HEK293T (cell line): Measurements from ENCODE around the gene ING4.

Experiments used
- CTCF ChIA-PET: fragments of 350-600 bp; formaldehyde crosslinking; extraction: SDS; loops from one replicate; lab custom pipeline; 2021; ENCODE audit warnings: antibody characterized with exemption, inconsistent platforms; lab: Yijun Ruan, JAX
- POLR2A ChIA-PET: fragments of 350-600 bp; formaldehyde crosslinking; extraction: SDS; loops from one replicate; lab custom pipeline; 2020; ENCODE audit warnings: antibody characterized with exemption, inconsistent platforms; lab: Yijun Ruan, JAX
- DNase-seq: peaks from one replicate; pipeline ENCODE4 v3.0.0; 2012; ENCODE audit warnings: mixed read lengths; ENCODE audit errors: extremely low spot score
- ARNT ChIP-seq: fragments of 450-650 bp; IDR thresholded peaks from 2 replicates; pipeline ENCODE4 v1.6.1; 2017; ENCODE audit warnings: mild to moderate bottlenecking
- BHLHE40 ChIP-seq: fragments of 450-650 bp; IDR thresholded peaks from 2 replicates; pipeline ENCODE4 v1.6.1; 2016; ENCODE audit warnings: mild to moderate bottlenecking, moderate library complexity, borderline replicate concordance
- CTBP1 ChIP-seq: fragments of 450-650 bp; IDR thresholded peaks from 2 replicates; pipeline ENCODE4 v1.6.1; 2016; ENCODE audit warnings: borderline replicate concordance
- ELF4 ChIP-seq: fragments of 450-650 bp; IDR thresholded peaks from 2 replicates; pipeline ENCODE4 v1.6.1; 2017; ENCODE audit warnings: antibody characterized with exemption
- FOXA1 ChIP-seq: fragments of 450-650 bp; IDR thresholded peaks from 2 replicates; pipeline ENCODE4 v1.6.1; 2016; ENCODE audit warnings: mild to moderate bottlenecking
- FOXK2 ChIP-seq: fragments of 450-650 bp; IDR thresholded peaks from 2 replicates; pipeline ENCODE4 v1.6.1; 2016; ENCODE audit warnings: mild to moderate bottlenecking
- FOXM1 ChIP-seq: fragments of 450-650 bp; IDR thresholded peaks from 2 replicates; pipeline ENCODE4 v1.6.1; 2017; ENCODE audit warnings: mild to moderate bottlenecking, borderline replicate concordance
- HDGF ChIP-seq: fragments of 450-650 bp; IDR thresholded peaks from 2 replicates; pipeline ENCODE4 v1.6.1; 2017; ENCODE audit warnings: antibody characterized with exemption, borderline replicate concordance
- L3MBTL2 ChIP-seq: fragments of 450-650 bp; conservative IDR thresholded peaks from 2 replicates; pipeline ENCODE4 v1.6.1; 2016; ENCODE audit warnings: mild to moderate bottlenecking
- LEF1 ChIP-seq: fragments of 450-650 bp; IDR thresholded peaks from 2 replicates; pipeline ENCODE4 v1.6.1; 2017; ENCODE audit warnings: mild to moderate bottlenecking, borderline replicate concordance
- NFRKB ChIP-seq: fragments of 450-650 bp; IDR thresholded peaks from 2 replicates; pipeline ENCODE4 v1.6.1; 2016; ENCODE audit warnings: mild to moderate bottlenecking, moderate library complexity
- SP1 ChIP-seq: fragments of 450-650 bp; IDR thresholded peaks from 2 replicates; pipeline ENCODE4 v1.6.1; 2017
- SUZ12 ChIP-seq: fragments of 450-650 bp; IDR thresholded peaks from 2 replicates; pipeline ENCODE4 v1.6.1; 2016; ENCODE audit warnings: mild to moderate bottlenecking
- TARDBP ChIP-seq: fragments of 450-650 bp; IDR thresholded peaks from 2 replicates; pipeline ENCODE4 v1.6.1; 2016
- ZNF384 ChIP-seq: fragments of 450-650 bp; IDR thresholded peaks from 2 replicates; pipeline ENCODE4 v1.6.1; 2016
- TF ChIP-seq, protein P1 (sequence below): fragments of 450-650 bp; IDR thresholded peaks from 2 replicates; pipeline ENCODE4 v1.6.1; 2016

ING4 gene

DNA sequence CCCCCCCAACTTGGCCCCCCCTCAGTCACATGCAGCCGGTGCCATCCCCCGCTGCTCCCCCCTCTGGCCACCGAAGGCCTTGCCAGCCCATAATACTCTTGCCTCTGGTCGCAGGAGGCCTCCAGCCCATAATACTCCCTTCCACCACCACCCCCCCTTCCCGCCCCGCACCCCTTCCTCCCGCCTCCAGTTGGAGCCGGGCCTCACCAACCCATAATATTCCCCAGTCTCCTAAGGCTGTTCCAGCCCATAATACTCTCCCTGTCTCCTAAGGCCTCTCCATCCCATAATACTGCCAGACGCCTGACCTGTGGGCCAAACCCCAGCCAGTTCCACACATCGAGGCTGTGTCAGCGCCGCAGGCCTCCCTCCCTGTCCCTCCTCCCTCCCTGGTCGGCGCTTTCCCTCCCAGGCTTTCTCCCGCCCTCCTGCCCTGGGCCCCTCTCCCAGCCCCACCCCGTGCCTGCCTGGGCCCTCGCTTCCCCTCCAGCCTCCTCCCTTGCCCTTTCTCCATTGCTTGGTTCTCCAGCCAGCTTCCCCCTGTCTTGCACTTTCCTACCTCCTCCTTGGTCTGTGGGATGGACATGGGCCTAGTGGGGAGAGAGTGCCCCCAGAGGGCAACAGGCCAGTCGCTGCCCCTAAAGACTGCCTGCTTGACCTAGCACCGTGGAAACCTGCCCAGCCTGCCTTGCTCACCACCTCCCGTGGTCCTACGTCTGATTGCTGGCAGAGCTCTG is 49.0 kb downstream of the ING4 start:
- 0 out of 2 replicates have a peak, but pooled peaks have one; percentile 57 for TF ChIP-seq HDGF
- TF ChIP-seq, protein P1, sequence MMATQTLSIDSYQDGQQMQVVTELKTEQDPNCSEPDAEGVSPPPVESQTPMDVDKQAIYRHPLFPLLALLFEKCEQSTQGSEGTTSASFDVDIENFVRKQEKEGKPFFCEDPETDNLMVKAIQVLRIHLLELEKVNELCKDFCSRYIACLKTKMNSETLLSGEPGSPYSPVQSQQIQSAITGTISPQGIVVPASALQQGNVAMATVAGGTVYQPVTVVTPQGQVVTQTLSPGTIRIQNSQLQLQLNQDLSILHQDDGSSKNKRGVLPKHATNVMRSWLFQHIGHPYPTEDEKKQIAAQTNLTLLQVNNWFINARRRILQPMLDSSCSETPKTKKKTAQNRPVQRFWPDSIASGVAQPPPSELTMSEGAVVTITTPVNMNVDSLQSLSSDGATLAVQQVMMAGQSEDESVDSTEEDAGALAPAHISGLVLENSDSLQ, result no peak
- TF ChIP-seq SUZ12, result no peak
- TF ChIP-seq ELF4, result no peak
- peak; percentile 92 for TF ChIP-seq TARDBP
- no peak for TF ChIP-seq BHLHE40
- TF ChIP-seq L3MBTL2, result no peak; the same call in 1 of the 2 replicates
- no peak for TF ChIP-seq ZNF384
- TF ChIP-seq FOXA1, result no peak
- ChIA-PET POLR2A (interaction anchor here (0.7 to 3.7 kb wide), 12 partner anchors 13 to 329 kb away, joined by 3 to 39 read pairs (median 6); partner anchors contain the start of genes C12orf57, COPS7A, GAPDH and MLF2), CTCF (interaction anchor here (0.6 to 2.3 kb wide), 13 partner anchors 8 to 308 kb away, joined by 3 to 11 read pairs (median 4); partner anchors contain the start of genes MLF2, NOP2 and ZNF384)
- peak; percentile 87 for DNase-seq

DNA sequence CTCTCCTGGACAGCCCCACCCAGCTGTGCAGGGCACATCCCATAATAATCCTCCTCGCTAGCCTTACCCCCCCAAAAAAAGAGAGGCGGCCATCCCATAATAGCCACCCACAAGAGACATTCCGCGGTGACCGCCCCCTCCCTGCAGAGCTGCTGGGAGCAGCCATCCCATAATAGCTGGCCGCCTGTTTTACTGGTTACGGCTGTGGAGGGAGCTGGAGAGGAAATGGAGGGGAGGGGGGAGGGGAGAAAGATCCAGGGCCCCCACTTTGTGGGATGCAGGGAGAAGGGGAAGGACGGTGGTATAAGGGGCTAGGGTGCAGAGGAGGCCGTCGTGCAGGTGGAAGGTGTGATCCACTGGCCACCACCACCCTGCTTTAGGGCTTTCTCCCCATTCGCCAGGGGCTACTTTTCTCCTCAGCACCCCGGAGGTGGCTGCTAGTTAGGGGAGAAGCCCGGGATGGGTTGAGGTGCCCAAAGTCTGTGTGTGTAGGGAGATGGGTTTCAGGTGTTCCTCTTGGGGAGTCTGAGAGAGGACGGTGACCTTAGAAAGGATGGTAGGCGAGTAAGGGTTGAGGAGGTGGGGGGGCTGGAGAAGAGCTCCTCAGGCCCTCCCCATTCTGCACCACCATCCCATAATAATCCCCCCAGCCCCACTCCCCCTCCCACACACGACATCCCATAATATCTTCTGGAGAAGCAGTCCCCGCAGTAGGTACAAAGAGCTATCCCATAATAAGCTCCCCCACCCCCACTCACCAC is 49.7 kb downstream of the ING4 start:
- TF ChIP-seq ARNT (no peak), BHLHE40 (no peak), L3MBTL2 (peak; percentile 76), CTBP1 (no peak), FOXA1 (no peak), LEF1 (no peak), TARDBP (no peak), SUZ12 (no peak)
- TF ChIP-seq, protein P1, result no peak
- no peak for DNase-seq
- ChIA-PET POLR2A (interaction anchor here (0.6 to 3.7 kb wide), 21 partner anchors 10 to 330 kb away, joined by 3 to 39 read pairs (median 4); partner anchors contain the start of genes C12orf57, COPS7A, GAPDH and MLF2), CTCF (interaction anchor here (0.6 to 2.3 kb wide), 7 partner anchors 42 to 196 kb away, joined by 3 to 11 read pairs (median 4); partner anchors contain the start of genes NOP2 and ZNF384)

DNA sequence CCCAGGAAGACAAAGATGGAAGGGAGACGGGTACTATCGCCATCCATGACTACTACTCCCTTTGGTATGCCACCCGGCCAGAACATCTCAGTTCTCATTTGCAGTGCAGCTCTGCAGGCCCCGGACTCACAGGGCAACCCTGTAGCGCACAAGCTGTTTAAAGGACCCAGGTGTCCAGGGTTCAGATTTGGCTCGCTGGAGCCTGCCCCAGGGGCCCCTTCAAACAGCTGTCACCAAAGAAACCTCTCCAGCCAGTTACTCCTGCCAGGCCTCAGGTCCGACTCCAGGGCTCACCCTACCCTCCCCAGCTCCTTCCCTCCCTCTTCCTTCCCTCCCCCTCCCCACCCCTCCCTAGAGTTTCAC is 50.3 kb downstream of the ING4 start:
- DNase-seq, result no peak
- ChIA-PET POLR2A (interaction anchor here (0.6 to 3.7 kb wide), 14 partner anchors 10 to 212 kb away, joined by 3 to 39 read pairs (median 4); partner anchors contain the start of genes COPS7A, MLF2, MRPL51 and NOP2), CTCF (interaction anchor here (0.6 to 2.3 kb wide), 4 partner anchors 42 to 196 kb away, joined by 3 to 11 read pairs (median 4); no protein-coding TSS in a partner anchor)
- TF ChIP-seq ELF4 (no peak), FOXK2 (no peak), FOXA1 (no peak), ARNT (no peak), CTBP1 (no peak), SUZ12 (no peak), BHLHE40 (no peak), L3MBTL2 (no peak), ZNF384 (no peak), TARDBP (no peak), HDGF (no peak), SP1 (no peak), LEF1 (no peak)
- TF ChIP-seq, protein P1, result no peak

DNA sequence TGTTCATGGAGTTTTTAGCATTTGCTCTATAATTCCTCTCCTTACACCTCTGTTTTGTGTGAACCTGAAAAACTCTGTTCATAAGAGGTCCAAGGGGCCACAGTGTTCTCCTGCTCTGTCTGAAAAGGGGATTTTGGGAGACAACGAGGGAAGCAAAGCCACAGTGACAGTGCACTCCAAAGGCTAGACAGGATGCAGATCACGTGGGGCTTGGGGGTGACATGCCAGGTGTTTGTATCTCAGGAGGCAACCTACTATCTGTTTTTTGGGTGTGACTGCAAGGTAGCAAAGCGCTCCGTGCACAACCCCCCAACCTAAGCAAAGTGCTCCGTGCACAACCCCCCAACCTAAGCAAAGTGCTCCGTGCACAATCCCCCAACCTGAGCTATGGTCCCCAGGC is 50.7 kb downstream of the ING4 start:
- ChIA-PET CTCF (interaction anchor here (1.2 to 2.3 kb wide), 3 partner anchors 41 to 75 kb away, joined by 3 to 11 read pairs (median 5); no protein-coding TSS in a partner anchor), POLR2A (interaction anchor here (1.2 to 3.7 kb wide), 7 partner anchors 10 to 141 kb away, joined by 3 to 39 read pairs (median 8); partner anchors contain the start of genes COPS7A, MLF2, MRPL51 and NOP2)
- DNase-seq, result no peak
- TF ChIP-seq FOXA1, result no peak
- no peak for TF ChIP-seq BHLHE40
- TF ChIP-seq TARDBP, result no peak
- TF ChIP-seq ARNT, result no peak
- TF ChIP-seq FOXK2, result no peak
- TF ChIP-seq LEF1, result no peak
- no peak for TF ChIP-seq L3MBTL2
- TF ChIP-seq SUZ12, result no peak
- no peak for TF ChIP-seq HDGF
- no peak for TF ChIP-seq CTBP1
- TF ChIP-seq SP1, result no peak
- no peak for TF ChIP-seq ZNF384
- no peak for TF ChIP-seq NFRKB
- TF ChIP-seq ELF4, result no peak
- TF ChIP-seq, protein P1, result no peak
- TF ChIP-seq FOXM1, result no peak
